G401 (cell line): ENCODE results near the gene AOAH. TPM values are rescaled to one million over a fixed set of nuclear protein-coding genes. Genes with fewer than 3 reads are reported as not detected.
"Not testable (repeated sequence)": the region's sequence is repeated elsewhere in the genome, so short reads cannot be mapped to it uniquely, and the experiment has no call there.

Experiments
- DNase-seq: peaks from one replicate; pipeline ENCODE4 v3.0.0-alpha.2; 2015; ENCODE audit warnings: low spot score
- in situ Hi-C: cut with HindIII; loops from 2 replicates; pipeline ENCODE4 v1.10.0; 2016; ENCODE audit warnings: low sequenced_read_pairs, mixed read lengths
- total RNA-seq: library from RNA; depleted of rRNA; stranded (reverse); fragments of >200 nt; shearing (Covaris generic); gene quantifications from 2 replicates; pipeline ENCODE4 v1.2.3, GENCODE V29; 2014

AOAH gene
- total RNA-seq, 1 experiment from 2014 or later: 5.2 TPM

DNA sequence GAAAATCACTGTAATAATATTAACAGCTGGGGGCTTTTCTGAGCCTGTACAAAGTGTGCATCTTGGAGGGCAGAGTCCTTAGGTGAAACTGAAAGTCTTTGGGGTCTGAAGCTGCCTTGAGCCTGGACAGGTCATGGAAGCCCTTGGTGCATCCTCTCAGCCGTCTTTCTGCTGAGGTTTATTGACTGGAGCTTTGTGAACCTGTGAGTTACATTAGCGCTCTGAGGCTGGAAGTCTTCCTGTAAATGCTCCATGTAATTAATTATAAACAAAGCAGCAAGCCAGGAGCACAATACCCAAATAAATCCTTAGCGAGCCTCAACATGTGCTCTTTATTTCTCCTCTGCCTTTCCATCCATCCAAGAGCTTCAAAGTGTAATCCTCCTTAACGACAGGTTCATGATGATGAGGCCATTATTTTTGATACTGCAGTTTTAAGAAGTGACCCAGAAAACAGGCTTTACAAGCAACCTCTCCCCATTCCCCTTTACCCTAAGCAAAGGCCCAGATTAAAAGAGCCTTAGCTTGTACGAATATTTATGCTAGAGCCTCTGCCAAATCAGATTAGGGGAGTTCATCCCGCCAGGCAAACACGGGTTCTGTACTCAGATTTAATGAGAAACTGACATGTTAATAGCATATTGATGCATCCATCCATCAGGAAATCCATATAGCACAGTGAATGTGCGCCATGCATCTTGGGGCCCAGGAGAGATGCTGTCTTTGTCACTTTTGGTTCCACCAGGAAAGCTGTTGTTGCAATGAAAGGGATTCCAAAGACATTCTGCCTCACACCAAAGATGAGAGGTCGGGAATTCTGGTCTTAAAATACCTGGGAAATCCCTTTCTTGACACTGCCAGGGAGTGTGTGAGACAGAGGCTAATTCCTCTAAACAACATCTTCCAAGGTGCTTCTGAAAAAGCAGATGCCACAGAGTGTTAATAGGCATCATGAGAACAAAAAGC, 216.5 kb downstream of the AOAH start:
- no peak for DNase-seq
- in situ Hi-C loops: no loop called here

DNA sequence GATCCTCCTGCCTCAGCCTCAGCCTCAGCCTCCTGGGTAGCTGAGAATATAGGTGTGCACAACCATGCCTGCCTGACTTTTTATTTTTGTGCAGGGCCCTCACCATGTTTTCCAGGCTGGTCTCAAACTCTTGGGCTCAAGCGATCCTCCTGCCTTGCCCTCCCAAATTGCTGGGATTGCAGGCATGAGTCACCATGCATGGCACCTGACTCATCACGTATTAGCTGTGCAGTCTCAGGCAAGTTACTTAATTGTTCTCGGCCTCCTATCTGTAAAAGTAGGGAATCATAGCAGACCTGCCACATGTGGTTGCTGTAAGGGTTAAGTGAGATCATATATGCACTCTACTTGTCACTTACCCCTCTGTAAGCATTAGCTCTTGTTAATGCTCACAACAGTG, 217.5 kb downstream of the AOAH start:
- no peak for DNase-seq
- in situ Hi-C loops: no loop called here

DNA sequence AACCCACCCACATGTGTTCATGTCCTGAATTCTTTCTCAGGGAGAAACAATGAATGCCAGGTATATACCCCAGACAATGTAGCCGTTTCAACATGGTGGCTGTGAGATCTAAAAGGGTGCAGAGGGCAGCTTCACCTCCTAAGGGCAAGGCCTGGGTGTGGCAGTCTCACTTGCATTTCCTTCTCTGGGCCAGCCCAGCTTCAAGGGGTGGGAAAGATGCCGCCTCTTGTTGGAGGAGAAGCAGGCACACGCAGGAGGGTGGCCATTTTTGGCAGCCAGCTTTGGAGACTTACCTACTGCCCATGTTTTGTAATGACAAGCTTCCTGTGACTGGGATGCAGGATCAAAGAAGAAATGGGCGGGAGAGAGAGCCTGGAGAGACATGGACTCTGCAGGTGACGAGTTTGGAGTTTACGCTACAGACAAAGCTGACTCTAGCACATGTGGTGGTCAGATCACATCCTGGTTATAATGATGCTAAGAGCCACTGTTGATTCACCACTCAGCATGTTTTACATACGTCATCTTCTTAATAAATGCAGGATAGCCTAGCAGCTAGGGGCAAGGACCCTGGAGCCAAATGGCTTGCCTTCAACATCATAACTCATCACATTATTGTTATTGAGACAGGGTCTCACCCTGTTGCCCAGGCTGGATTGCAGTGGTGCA, 218.0 kb downstream of the AOAH start:
- in situ Hi-C loops: no loop called here
- no peak for DNase-seq

DNA sequence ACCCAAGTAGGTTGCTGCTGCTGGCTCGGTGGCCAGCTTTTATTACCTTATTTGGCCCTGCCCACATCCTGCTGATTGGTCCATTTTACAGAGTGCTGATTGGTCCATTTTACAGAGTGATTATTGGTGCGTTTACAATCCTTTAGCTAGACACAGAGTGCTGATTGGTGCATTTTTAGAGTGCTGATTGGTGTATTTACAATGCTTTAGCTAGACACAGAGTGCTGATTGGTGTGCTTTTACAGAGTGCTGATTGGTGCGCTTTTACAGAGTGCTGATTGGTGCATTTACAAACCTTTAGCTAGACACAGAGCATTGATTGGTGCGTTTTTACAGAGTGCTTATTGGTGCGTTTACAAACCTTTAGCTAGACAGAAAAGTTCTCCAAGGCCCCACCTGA, 219.7 kb downstream of the AOAH start:
- in situ Hi-C loops, DNase-seq: not testable (repeated sequence)

DNA sequence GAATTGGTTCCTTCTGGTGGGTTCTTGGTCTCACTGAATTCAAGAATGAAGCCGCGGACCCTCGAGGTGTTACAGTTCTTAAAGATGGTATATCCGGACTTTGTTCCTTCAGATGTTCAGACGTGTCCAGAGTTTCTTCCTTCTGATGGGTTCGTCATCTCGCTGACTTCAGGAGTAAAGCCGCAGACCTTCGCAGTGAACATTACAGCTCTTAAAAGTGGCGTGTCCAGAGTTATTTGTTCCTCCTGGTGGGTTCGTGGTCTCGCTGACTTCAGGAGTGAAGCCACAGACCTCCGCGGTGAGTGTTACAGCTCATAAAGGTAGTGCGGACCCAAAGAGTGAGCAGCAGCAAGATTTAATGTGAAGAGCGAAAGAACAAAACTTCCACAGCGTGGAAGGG, 220.1 kb downstream of the AOAH start:
- in situ Hi-C loops: not testable (repeated sequence)

DNA sequence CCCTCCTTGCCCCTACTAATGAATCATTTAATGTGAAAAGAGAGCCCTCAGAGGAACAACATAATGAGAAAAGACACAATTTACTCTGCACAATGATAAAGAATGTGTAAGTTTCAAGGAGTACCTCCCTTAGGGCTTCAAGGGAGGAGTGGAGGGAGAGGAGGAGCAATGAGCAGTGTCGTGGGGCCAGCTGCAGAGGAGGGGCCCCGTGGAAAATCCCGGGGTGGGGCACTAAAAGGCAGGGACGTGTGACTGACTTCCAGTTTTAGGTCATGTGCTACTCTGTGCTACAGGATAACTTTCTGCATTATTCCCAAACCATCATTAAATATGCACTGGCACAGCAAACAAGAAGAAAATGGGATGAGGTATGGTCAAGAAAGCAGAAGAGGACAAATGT, 226.5 kb downstream of the AOAH start:
- in situ Hi-C loops: no loop called here
- no peak for DNase-seq

More for the DNA sequence above, 220.1 kb downstream of the AOAH start:
- not testable (repeated sequence) for DNase-seq

DNA sequence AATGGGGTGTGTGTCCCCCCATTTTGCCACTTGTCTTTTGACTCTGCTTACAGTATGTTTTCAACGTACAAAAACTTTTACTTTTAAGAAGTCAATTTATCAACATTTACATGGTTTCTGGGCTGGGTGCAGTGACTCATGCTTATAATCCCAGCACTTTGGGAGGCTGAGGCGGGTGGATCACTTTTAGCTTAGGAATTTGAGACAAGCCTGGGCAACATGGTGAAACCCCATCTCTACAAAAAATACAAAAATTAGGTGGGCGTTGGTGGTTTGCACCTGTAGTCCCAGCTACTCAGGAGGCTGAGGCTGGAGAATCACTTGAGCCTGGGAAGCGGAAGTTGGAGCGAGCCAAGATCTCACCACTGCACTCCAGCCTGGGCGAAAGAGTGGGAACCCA, 227.1 kb downstream of the AOAH start:
- in situ Hi-C loops, DNase-seq: not testable (repeated sequence)

DNA sequence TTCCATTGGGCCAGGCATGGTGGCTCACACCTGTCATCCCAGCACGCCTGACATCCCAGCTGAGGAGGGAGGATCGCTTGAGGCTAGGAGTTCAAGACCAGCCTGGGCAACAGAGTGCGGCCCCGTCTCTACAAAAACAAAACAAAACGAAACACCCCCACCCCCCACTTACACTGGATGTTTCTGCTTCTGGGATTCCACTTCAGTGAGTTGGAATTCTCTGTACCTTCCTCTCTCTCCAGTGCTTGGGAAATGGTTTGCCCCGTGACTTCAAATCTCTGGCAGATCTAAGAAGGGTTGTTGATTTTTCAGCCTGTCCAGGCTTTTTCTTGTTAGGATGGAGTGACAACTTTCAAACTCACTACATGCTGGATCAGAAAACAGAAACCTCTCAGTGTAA, 227.7 kb downstream of the AOAH start:
- no peak for DNase-seq
- in situ Hi-C loops: no loop called here

DNA sequence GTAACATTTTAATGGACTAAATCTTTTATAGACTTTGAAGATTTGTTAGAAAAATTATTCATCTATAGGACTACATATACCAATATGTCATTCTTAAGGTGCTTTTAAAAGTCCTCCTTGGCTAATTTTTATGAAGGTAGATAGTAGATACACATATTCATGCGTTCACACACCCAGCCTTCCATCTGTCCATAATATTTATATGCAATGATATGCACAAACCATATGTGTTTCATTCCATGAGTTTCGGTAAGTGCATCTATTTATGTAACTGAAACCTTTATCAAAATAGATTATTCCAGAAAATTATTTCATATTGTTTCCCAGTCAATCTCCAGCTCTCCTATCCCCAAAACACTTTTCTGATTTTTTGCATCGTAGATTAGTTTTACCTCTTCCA, 233.0 kb downstream of the AOAH start:
- in situ Hi-C loops: no loop called here
- no peak for DNase-seq

DNA sequence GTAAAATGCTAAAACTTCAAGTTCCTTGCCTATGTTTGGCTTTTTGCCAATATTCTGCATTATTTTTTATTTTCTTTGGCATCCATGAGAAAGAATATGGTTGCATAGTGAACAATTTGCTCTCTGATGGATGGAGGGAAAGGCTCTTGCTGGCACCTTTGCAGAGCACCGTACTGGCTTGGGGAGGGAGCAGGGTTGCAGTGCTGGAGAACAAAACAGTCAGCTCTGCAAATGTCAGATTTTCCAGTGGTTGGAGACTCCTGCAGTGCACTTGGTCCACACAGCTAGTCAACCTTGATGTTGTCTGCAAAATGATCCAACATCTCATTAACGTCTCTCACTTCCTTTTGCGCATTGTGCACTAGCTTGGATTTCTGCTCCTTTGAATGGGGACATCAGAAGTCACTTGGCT, 233.9 kb downstream of the AOAH start:
- in situ Hi-C loops: no loop called here
- peak; percentile 78 for DNase-seq

DNA sequence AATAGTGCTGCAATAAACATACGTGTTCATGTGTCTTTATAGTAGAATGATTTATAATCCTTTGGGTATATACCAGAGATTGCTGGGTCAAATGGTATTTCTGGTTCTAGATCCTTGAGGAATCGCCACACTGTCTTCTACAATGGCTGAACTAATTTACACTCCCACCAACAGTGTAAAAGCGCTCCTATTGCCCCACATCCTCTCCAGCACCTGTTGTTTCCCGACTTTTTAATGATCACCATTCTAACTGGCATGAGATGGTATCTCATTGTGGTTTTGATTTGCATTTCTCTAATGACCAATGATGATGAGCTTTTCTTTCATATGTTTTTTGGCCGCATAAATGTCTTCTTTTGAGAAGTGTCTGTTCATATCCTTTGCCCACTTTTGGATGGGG, 235.6 kb downstream of the AOAH start:
- DNase-seq, in situ Hi-C loops: not testable (repeated sequence)

DNA sequence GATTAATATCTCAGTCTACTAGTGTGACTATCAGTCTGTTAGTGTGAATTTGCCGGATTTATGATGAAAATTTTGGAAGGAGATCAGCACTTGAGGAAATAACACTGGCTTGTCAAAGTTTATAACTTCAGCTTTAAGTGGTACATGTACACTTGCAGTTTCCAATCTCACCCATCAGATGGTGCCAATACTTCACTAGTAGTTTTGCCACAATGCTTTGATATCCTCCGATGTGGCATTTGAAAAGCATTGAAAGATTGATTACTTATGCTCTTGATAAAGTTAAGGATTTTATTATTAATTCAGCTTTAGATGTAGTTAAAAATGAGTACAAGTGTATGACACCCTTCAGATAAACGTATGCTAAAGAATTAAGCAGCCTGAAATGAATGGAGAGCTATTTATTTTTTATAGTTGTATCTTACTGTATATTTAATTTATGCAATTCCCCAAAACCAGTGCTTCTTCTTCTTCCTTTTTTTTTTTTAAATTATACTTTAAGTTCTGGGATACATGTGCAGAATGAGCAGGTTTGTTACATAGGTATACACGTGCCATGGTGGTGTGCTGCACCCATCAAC, 236.4 kb downstream of the AOAH start:
- in situ Hi-C loops: no loop called here
- peak; percentile 76 for DNase-seq

DNA sequence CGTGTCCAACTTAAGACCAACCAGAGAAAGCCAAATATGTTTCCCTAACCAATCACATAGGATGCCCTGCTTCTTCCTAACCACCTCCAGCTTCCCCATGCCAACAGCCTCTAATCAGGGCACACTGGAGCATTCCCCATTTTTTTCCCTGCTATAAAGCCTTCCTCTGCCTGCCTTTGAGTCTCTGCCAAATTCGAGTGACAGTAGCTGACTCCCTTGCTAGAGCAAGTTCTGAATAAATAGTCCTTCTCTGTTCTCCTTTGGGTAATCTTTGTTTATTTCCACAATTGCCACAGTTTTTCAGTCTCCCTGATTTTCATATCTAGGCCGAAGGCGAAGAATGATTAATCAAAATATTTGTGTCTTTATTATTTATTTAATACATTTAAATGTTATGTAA, 238.0 kb downstream of the AOAH start:
- in situ Hi-C loops: no loop called here
- peak; percentile 58 for DNase-seq

DNA sequence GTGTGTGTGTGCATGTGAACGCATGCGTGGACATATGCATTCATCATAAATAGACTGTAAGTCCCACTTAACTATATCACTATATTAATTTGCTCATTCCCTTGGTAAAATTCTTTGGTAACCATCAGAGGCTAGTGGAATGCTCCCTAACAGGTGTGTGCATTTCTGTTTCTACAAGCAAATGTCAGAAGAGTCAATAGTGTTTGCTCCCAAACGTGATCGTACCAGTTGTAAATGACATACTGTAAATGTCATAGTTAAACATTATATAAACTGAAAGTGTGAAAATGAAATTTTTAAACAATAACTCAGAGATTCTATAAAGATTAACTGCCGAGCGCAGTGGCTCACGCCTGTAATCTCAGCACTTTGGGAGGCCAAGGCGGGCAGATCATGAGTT, 240.0 kb downstream of the AOAH start:
- no peak for DNase-seq
- in situ Hi-C loops: no loop called here

DNA sequence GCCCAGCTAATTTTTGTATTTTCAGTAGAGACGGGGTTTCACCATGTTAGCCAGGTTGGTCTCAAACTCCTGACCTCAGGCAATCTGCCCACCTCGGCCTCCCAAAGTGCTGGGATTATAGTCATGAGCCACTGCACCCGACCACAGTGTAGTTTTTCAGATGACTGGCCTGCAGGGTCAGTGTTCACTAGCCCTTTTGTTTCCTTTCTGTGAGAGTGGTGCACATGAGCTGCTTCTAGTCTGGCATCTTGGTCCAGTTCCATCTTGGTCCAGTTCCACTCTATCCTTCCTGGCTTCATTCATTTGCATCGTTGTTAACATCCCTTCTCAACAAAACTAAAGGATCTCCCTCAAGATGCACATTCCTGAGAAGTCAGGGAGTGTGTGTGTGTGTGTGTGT, 240.4 kb downstream of the AOAH start:
- peak; percentile 53 for DNase-seq
- in situ Hi-C loops: not testable (repeated sequence)

DNA sequence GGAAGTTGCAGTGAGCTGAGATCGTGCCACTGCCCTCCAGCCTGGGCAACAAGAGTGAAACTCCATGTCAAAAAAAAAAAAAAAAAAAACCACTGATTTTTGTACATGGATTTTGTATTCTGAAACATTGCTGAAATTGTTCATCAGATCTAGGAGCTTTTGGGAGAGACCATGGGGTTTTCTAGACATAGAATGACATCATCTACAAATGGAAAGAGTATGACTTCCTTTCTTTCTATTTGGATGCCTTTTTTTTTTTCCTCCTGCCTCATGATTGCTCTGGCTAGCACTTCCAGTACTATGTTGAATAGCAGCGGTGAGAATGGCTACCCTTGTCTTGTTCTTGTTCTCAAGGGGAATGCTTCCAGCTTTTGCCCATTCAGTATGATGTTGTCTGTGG, 245.5 kb downstream of the AOAH start:
- in situ Hi-C loops: no loop called here
- no peak for DNase-seq

DNA sequence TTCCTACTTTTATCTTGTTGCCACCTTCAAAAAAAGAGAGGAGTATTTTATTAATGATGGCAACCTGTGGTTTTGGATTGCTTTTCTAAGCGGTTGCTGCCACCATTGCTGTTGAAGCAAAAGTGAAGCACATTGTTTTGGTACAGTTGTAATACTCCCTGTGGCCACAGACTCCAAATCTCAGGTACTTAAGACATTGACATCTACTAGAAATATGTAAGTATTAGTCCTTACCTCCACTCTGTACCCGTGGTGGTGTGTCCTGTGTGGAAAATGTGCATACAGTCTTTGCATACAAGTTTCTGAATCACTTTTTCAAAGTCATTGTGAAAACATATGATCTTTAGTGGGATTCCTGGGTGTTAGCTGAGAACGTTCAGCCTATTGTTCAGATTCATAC, 248.9 kb downstream of the AOAH start:
- in situ Hi-C loops: no loop called here

DNA sequence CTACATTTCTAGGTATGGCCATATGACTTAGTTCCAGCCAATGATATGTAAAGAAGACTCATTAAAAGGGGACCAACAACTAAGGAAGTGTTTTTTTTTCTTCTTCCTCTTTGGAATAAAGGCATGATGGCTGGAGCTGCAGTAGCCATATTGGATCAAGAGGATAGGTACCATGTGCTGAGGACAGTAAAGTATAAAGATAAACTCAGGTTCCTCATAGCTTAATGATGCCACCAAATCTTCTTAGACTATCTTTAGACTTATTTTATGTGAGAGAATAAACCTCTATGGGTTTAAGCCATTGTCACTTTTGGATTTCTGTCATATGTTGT, 249.3 kb downstream of the AOAH start:
- in situ Hi-C loops: no loop called here
- no peak for DNase-seq

More for the DNA sequence above, 248.9 kb downstream of the AOAH start:
- DNase-seq: no peak

DNA sequence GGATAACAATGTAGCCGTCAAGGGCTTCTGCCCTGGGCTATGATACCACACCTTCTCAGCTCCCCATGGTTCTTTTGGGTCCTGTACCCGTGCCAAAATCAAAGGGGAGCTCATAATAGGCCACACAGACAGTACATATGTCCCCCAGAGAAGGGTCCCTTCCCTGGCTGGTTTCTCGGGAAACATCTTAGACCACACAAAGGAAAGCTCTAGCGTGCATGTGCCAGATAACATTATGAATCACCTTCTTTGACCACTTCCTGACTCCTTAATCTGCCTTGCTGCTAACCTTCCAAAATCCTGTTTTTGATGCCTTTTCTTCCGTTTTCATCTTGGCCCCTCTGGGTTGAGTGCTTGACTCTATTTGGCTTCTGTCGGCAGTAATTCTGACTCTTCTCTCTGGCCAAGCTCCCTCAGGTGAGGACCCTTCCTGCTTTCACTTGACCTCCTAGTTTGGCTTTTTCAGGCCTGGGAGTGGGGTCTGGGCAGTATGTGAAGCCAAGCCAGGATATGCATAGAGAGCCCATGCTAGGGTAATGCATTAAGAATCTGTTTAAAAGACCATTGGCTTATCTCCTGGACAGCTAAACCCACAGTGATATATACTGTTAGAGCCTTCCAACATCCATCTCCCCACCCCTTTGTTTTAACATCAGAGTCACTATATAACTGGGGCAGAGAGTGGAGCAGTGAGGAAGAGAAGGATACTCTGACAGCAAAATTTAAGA, 249.8 kb downstream of the AOAH start:
- in situ Hi-C loops: no loop called here
- no peak for DNase-seq
